ENCODE data around the gene ZNF775. TPM values are rescaled to one million over a fixed set of nuclear protein-coding genes. Genes with fewer than 3 reads are reported as not detected.

Gene ZNF775
- total RNA-seq, 1 donor from 2014 or later = 4.4 TPM

DNA sequence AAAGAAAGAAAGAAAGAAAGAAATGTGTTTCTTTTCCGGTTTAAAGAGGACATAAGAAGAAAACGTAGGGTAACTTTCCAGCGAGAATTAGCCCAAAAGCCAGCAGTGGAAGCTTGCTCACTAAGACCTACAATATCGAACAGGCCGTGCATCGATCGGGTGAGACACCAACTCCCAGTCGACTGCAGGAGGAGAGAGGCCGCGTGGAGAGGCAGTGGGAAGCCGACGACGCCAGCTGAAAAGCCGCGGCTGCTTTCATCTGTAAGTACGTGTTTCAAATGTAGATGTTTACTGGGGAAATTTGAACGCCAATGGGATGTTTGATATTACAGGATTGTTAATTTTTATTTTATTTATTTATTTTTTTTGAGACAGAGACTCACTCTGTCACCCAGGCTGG lies 42.7 kb downstream of the ZNF775 start:
- no peak for DNase-seq

DNA sequence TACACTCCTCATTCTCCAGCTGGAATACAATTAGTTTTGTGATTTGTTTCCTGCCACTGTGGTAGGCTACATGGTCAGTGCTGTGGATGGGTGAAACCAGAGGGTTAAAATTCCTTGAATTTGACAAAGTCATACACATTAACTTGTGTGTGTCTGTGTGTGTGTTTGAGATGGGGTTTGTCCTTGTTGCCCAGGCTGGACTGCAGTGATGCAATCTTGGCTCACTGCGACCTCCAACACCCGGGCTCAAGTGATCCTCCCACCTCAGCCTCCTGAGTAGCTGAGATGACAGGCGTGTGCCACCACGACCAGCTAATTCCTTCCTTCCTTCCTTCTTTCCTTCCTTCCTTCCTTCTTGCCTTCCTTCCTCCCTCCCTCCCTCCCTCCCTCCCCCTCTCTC lies 46.5 kb downstream of the ZNF775 start:
- no peaks in the 10 kb centered on the region for H3K36me3 ChIP-seq
- no peak overlapping the region for H3K27ac ChIP-seq
- H3K9me3 ChIP-seq = no peaks in the 10 kb centered on the region
- DNase-seq = no peak
- intact Hi-C loops (cut with DNase I) = no loop called here
- no peak overlapping the region for H3K4me3 ChIP-seq
- no peak for ATAC-seq
- H3K4me1 ChIP-seq = peaks cover 11% of the 10 kb centered on the region
- H3K27me3 ChIP-seq = no peaks in the 10 kb centered on the region
- TF ChIP-seq, protein P1, sequence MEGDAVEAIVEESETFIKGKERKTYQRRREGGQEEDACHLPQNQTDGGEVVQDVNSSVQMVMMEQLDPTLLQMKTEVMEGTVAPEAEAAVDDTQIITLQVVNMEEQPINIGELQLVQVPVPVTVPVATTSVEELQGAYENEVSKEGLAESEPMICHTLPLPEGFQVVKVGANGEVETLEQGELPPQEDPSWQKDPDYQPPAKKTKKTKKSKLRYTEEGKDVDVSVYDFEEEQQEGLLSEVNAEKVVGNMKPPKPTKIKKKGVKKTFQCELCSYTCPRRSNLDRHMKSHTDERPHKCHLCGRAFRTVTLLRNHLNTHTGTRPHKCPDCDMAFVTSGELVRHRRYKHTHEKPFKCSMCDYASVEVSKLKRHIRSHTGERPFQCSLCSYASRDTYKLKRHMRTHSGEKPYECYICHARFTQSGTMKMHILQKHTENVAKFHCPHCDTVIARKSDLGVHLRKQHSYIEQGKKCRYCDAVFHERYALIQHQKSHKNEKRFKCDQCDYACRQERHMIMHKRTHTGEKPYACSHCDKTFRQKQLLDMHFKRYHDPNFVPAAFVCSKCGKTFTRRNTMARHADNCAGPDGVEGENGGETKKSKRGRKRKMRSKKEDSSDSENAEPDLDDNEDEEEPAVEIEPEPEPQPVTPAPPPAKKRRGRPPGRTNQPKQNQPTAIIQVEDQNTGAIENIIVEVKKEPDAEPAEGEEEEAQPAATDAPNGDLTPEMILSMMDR (IDR thresholded peaks at IDR 0.05) = no peak

More for the DNA sequence above, 42.7 kb downstream of the ZNF775 start:
- intact Hi-C loops (cut with DNase I) = no loop called here
- H3K36me3 ChIP-seq = no peaks in the 10 kb centered on the region
- no peak overlapping the region for H3K27ac ChIP-seq
- no peaks in the 10 kb centered on the region for H3K4me1 ChIP-seq
- ATAC-seq = no peak
- H3K9me3 ChIP-seq = no peaks in the 10 kb centered on the region
- H3K4me3 ChIP-seq = no peak overlapping the region
- TF ChIP-seq, protein P1 (IDR thresholded peaks at IDR 0.05) = no peak
- H3K27me3 ChIP-seq = no peaks in the 10 kb centered on the region

DNA sequence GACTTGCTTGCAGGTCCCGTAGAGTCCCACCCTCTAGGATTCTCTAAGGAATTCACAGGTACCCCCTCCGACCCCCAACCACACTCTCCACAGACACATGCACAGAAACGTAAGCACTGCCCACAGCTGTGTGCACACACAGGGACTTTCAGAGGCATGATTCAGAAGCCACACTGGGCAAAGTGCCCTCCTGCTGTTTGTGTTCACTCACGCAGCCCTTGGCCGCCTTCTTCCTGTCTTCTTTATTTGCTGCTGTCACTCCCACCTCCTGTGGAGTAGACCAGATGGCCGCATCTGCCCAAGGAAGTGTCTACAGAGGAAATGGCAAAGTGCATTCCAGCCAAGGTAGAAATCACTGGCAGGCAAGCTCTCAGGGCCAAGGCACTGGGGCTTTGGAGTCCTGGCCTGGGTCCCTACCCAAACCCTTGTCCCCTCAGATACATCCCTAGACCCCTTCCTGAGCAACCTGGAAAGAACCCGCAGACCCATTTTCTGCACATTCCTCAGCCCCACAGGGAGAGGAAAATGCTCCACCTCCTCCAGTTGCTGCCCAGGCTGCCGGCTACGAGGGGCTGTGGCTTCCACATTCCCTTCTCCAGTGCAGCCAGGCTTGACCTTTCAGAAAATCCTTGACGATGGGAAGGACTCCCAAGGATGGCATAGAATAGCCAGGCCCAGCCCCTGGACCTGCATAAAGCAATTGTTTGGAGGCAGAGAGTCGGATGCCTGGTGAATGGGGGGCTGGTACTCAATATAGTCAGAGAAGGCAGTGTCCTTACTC lies 49.7 kb downstream of the ZNF775 start:
- H3K4me3 ChIP-seq = no peak overlapping the region
- no peaks in the 10 kb centered on the region for H3K36me3 ChIP-seq
- ATAC-seq = peak; percentile 54
- DNase-seq = peak; percentile 63
- no peaks in the 10 kb centered on the region for H3K27me3 ChIP-seq
- H3K9me3 ChIP-seq = no peaks in the 10 kb centered on the region
- peak overlapping the region; percentile 11 for H3K27ac ChIP-seq
- peaks cover 11% of the 10 kb centered on the region for H3K4me1 ChIP-seq
- intact Hi-C loops (cut with DNase I) = no loop called here
- TF ChIP-seq, protein P1 (IDR thresholded peaks at IDR 0.05) = no peak

DNA sequence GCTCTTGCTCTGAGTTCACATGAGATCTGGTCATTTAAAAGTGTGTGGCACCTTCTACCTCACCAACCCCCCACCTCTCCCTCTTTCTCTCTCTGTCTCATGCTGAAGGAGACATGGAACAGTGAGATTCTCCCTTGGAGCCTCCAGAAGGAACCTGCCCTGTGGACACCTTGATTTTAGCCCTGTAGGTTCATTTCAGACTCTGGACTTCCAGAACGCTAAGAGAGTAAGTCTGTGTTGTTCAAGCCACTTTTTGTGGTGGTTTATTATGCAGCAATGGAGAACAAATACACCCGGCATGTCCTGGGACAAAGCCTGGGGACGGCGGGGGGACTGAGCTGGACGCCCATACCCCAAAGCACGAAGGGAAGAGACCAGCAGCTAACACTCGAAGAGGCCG lies 50.6 kb downstream of the ZNF775 start:
- Histone ChIP-seq H3K27me3 (no peaks in the 10 kb centered on the region), H3K4me1 (peaks cover 11% of the 10 kb centered on the region), H3K36me3 (no peaks in the 10 kb centered on the region), H3K27ac (no peak overlapping the region), H3K4me3 (no peak overlapping the region), H3K9me3 (no peaks in the 10 kb centered on the region)
- no peak for ATAC-seq
- TF ChIP-seq, protein P1 (IDR thresholded peaks at IDR 0.05) = no peak
- no peak for DNase-seq
- intact Hi-C loops (cut with DNase I) = no loop called here

DNA sequence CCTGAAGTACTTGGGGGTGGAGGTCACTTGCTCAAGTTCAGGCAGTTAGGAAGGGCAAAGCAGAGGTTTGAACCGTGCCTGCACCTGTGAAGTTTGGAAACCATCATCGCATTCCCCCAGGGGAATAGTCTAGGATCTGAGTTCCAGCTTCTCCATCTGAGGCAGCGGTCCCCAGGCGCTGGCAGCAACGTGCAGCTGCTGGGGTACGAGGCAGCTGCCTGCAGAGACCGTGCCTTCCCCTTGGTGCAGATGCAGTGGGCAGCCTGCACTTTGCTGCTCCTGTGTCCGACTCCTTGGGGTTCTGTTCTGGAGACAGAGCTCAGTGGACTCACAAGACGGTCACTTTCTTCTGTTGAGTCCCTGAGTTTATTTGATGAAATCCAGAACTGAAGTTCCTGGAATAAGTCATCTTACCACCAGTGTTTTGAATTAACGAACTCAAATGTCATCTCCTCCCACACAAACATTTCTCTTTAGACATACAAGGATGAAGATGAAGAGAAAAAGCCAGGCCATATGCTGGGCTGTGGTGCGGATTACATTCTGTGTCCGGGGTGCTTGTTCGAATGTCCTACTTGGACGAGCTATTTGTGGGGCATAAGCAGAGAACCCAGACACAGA lies 51.4 kb downstream of the ZNF775 start:
- no peak overlapping the region for H3K27ac ChIP-seq
- no peaks in the 10 kb centered on the region for H3K9me3 ChIP-seq
- intact Hi-C loops (cut with DNase I) = no loop called here
- ATAC-seq (no peak), DNase-seq (peak; percentile 38)
- H3K27me3 ChIP-seq = no peaks in the 10 kb centered on the region
- no peak overlapping the region for H3K4me3 ChIP-seq
- H3K4me1 ChIP-seq = peaks cover 11% of the 10 kb centered on the region
- TF ChIP-seq, protein P1 (IDR thresholded peaks at IDR 0.05) = no peak
- H3K36me3 ChIP-seq = no peaks in the 10 kb centered on the region
